ENCODE measurements around the gene KRTAP6-1. TPM values are rescaled to one million over a fixed set of nuclear protein-coding genes. Genes with fewer than 3 reads are reported as not detected.

Gene KRTAP6-1
- total and polyA plus RNA-seq, 10 of the 15 experiments (the other 5 are each of a cell fraction or from before 2014, with no cell fraction given), result 0.16 TPM; not detected in 9

DNA sequence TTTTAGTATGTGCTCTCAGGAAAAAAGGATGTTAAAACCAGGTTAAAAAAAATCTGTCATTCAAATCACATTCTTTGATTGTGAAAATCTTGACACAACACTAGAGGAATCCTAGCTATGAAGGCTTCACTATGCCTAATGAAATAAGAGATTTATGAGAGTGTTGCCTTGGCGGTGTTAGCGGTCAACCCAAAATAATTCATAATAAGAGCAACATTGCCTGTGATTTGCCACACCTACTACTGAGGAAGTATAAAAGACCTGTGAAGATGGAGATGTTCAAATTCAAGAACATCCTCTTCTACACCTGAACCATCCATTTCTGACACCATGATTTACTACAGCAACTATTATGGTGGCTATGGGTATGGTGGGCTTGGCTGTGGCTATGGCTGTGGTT, 2.4 kb upstream of the KRTAP6-1 start, which contains the start of gene KRTAP20-1 (continued):
- TF ChIP-seq DPF2 (IDR thresholded peaks at IDR 0.05), result no peak

GRCh38 chr21:30615199-30615598, 1.5 kb upstream of the KRTAP6-1 start:
- no peaks in the 10 kb centered on the region for H3K79me2 ChIP-seq (ENCODE audit: control insufficient read depth, insufficient read depth, low read length)
- H4K20me1 ChIP-seq (ENCODE audit: control insufficient read depth, insufficient read depth), result no peaks in the 10 kb centered on the region
- no peaks in the 10 kb centered on the region for H3K9me3 ChIP-seq (replicated peaks; ENCODE audit: control insufficient read depth, insufficient read depth, low read length)
- H2AFZ ChIP-seq (ENCODE audit: control insufficient read depth, low read depth, low read length), result no peak overlapping the region
- no peak overlapping the region for H3K4me2 ChIP-seq (ENCODE audit: control insufficient read depth, insufficient read depth)
- no peaks in the 10 kb centered on the region for H3K27me3 ChIP-seq (replicated peaks in 1 of 2; ENCODE audit: control insufficient read depth in 2 of 2, insufficient read depth in 2 of 2, low read length in 1 of 2)
- no peaks in the 10 kb centered on the region for H3K4me1 ChIP-seq (ENCODE audit: control insufficient read depth, insufficient read depth, low read length)
- SMC1A ChIA-PET (ENCODE audit: uncharacterized antibody, unreplicated experiment), result no interaction called here
- no TSS peak for BruUV-seq (replicated peaks)
- no peak for DNase-seq (ENCODE audit: low read depth, low spot score)
- ATAC-seq, result peak; percentile 77
- no peak for FAIRE-seq
- intact Hi-C loops (cut with micrococcal nuclease; ENCODE audit: unreplicated experiment) (no loop called here), in situ Hi-C loops (cut with MboI) (no loop called here)
- RAD21 ChIA-PET (ENCODE audit: unreplicated experiment), result no interaction called here
- no peak overlapping the region for H3K9ac ChIP-seq (ENCODE audit: control insufficient read depth, insufficient read depth, low read length)
- no peak overlapping the region for H3K27ac ChIP-seq (ENCODE audit: control insufficient read depth, insufficient read depth)
- POLR2A ChIA-PET, result interaction anchor here (0.6 kb wide), 1 partner anchor 18 kb away, joined by 3 read pairs; no protein-coding TSS in a partner anchor
- no peak for TF ChIP-seq ZNF384 (IDR thresholded peaks at IDR 0.05; ENCODE audit: borderline replicate concordance, low read depth, low read length)
- no peak for TF ChIP-seq NR2C1 (IDR thresholded peaks at IDR 0.05)
- TF ChIP-seq, protein P1, sequence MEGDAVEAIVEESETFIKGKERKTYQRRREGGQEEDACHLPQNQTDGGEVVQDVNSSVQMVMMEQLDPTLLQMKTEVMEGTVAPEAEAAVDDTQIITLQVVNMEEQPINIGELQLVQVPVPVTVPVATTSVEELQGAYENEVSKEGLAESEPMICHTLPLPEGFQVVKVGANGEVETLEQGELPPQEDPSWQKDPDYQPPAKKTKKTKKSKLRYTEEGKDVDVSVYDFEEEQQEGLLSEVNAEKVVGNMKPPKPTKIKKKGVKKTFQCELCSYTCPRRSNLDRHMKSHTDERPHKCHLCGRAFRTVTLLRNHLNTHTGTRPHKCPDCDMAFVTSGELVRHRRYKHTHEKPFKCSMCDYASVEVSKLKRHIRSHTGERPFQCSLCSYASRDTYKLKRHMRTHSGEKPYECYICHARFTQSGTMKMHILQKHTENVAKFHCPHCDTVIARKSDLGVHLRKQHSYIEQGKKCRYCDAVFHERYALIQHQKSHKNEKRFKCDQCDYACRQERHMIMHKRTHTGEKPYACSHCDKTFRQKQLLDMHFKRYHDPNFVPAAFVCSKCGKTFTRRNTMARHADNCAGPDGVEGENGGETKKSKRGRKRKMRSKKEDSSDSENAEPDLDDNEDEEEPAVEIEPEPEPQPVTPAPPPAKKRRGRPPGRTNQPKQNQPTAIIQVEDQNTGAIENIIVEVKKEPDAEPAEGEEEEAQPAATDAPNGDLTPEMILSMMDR (IDR thresholded peaks at IDR 0.05 in 2 of 3, conservative IDR thresholded peaks at IDR 0.05 in 1 of 3; ENCODE audit: control insufficient read depth in 2 of 3, extremely low read depth in 1 of 3, insufficient read depth in 1 of 3, low read depth in 3 of 3, low read length in 3 of 3), result no peak
- no peak for TF ChIP-seq SRF (IDR thresholded peaks at IDR 0.05; ENCODE audit: low read depth in 2 of 2, low read length in 2 of 2)
- no peak for TF ChIP-seq MAX (IDR thresholded peaks at IDR 0.05; ENCODE audit: low read depth, low read length)
- TF ChIP-seq RELA (IDR thresholded peaks at IDR 0.05; ENCODE audit: borderline replicate concordance, partially characterized antibody), result no peak
- no peak for TF ChIP-seq TAF1 (IDR thresholded peaks at IDR 0.05; ENCODE audit: borderline replicate concordance, low read depth, low read length)
- TF ChIP-seq CREM (IDR thresholded peaks at IDR 0.05; ENCODE audit: low read depth), result no peak
- no peak for TF ChIP-seq KDM1A (IDR thresholded peaks at IDR 0.05; ENCODE audit: borderline replicate concordance)
- TF ChIP-seq, protein P2, sequence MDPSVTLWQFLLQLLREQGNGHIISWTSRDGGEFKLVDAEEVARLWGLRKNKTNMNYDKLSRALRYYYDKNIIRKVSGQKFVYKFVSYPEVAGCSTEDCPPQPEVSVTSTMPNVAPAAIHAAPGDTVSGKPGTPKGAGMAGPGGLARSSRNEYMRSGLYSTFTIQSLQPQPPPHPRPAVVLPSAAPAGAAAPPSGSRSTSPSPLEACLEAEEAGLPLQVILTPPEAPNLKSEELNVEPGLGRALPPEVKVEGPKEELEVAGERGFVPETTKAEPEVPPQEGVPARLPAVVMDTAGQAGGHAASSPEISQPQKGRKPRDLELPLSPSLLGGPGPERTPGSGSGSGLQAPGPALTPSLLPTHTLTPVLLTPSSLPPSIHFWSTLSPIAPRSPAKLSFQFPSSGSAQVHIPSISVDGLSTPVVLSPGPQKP (IDR thresholded peaks at IDR 0.05; ENCODE audit: low read depth, low read length), result no peak
- no peak for TF ChIP-seq ATF3 (IDR thresholded peaks at IDR 0.05; ENCODE audit: borderline replicate concordance, extremely low read depth, low read depth, low read length)
- TF ChIP-seq, protein P3, sequence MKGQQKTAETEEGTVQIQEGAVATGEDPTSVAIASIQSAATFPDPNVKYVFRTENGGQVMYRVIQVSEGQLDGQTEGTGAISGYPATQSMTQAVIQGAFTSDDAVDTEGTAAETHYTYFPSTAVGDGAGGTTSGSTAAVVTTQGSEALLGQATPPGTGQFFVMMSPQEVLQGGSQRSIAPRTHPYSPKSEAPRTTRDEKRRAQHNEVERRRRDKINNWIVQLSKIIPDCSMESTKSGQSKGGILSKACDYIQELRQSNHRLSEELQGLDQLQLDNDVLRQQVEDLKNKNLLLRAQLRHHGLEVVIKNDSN (IDR thresholded peaks at IDR 0.05; ENCODE audit: borderline replicate concordance, extremely low read length, insufficient read depth, low read depth, low read length), result no peak
- no peak for TF ChIP-seq CEBPB (IDR thresholded peaks at IDR 0.05; ENCODE audit: borderline replicate concordance in 1 of 2, low read depth in 2 of 2, low read length in 2 of 2)
- H3K4me3 ChIP-seq, result no peak overlapping the region
- CTCF ChIA-PET, result interaction anchor here (1.6 kb wide), 1 partner anchor 116 kb away, joined by 3 read pairs; no protein-coding TSS in a partner anchor
- no peaks in the 10 kb centered on the region for H3K36me3 ChIP-seq (ENCODE audit: control insufficient read depth in 2 of 2, insufficient read depth in 2 of 2, low read length in 1 of 2)

Measured in GM12878 (cell line).